PC-3 (cell line): ENCODE results near the gene TRUB1. TPM values are rescaled to one million over a fixed set of nuclear protein-coding genes. Genes with fewer than 3 reads are reported as not detected.

ENCODE experiments used
- ATAC-seq: fragments of 200-7000 bp; cut with Tn5 transposase; 2 replicates; pipeline ENCODE4 v1.9.1; 2020; ENCODE audit warnings: mild to moderate bottlenecking, moderate library complexity
- BruUV-seq: library from RNA; stranded (reverse); fragments of 400-500 nt; replicated peaks from 2 replicates; lab custom pipeline; 2021; lab: Mats Ljungman, UMichigan
- CTCF ChIA-PET: fragments of 300-600 bp; sonication (Branson Sonifier 250); formaldehyde crosslinking; loops from one replicate; lab custom pipeline; 2022; ENCODE audit warnings: antibody characterized with exemption; lab: Charles Lee
- POLR2A ChIA-PET: fragments of 300-600 bp; sonication (Branson Sonifier 250); formaldehyde crosslinking; loops from one replicate; lab custom pipeline; 2022; ENCODE audit warnings: antibody characterized with exemption; ENCODE audit not compliant: unreplicated experiment; lab: Charles Lee
- DNase-seq: peaks from one replicate; pipeline ENCODE4 v3.0.0-alpha.2; 2015
- H2AFZ ChIP-seq: fragments of 300-600 bp; sonication (generic); 2 replicates; pipeline ENCODE4 v1.6.0; 2016; ENCODE audit warnings: antibody characterized with exemption, low read length
- H3F3A ChIP-seq: fragments of 300-600 bp; sonication (generic); one replicate; pipeline ENCODE4 v1.6.0; 2017; ENCODE audit warnings: antibody characterized with exemption, low read length, control low read depth, mild to moderate bottlenecking; ENCODE audit not compliant: unreplicated experiment
- H3K27ac ChIP-seq: fragments of 300-600 bp; sonication (generic); 2 replicates; pipeline ENCODE4 v1.5.1; 2016; ENCODE audit warnings: mild to moderate bottlenecking, low read length
- H3K27me3 ChIP-seq: fragments of 300-600 bp; sonication (generic); 2 replicates; pipeline ENCODE4 v1.6.1; 2016; ENCODE audit warnings: low read length, mixed read lengths
- H3K36me3 ChIP-seq: fragments of 300-600 bp; sonication (generic); 2 replicates; pipeline ENCODE4 v1.6.1; 2016; ENCODE audit warnings: low read depth, mixed run types, low read length, mixed read lengths
- H3K4me1 ChIP-seq: fragments of 300-600 bp; sonication (generic); 2 replicates; pipeline ENCODE4 v1.5.1; 2016; ENCODE audit warnings: low read length; ENCODE audit not compliant: insufficient read depth
- H3K4me2 ChIP-seq: fragments of 300-600 bp; sonication (generic); 2 replicates; pipeline ENCODE4 v1.6.0; 2016; ENCODE audit warnings: low read length
- H3K4me3 ChIP-seq: fragments of 300-600 bp; sonication (generic); 2 replicates; pipeline ENCODE4 v1.5.1; 2016; ENCODE audit warnings: mild to moderate bottlenecking, low read length, mixed read lengths
- H3K79me2 ChIP-seq: fragments of 300-600 bp; sonication (generic); 2 replicates; pipeline ENCODE4 v1.6.1; 2017; ENCODE audit warnings: low read length, mixed read lengths
- H3K9ac ChIP-seq: fragments of 300-600 bp; sonication (generic); 2 replicates; pipeline ENCODE4 v1.6.0; 2016; ENCODE audit warnings: mild to moderate bottlenecking, low read length
- H3K9me2 ChIP-seq: fragments of 300-600 bp; sonication (generic); replicated peaks from 2 replicates; pipeline ENCODE4 v1.6.1; 2016; ENCODE audit warnings: mixed run types, low read length, mixed read lengths
- H3K9me3 ChIP-seq: fragments of 300-600 bp; sonication (generic); 2 replicates; pipeline ENCODE4 v1.6.1; 2016; ENCODE audit warnings: low read length, mixed read lengths
- H4K20me1 ChIP-seq: fragments of 300-600 bp; sonication (generic); 2 replicates; pipeline ENCODE4 v1.6.1; 2016; ENCODE audit warnings: low read length, mixed read lengths
- CTCF ChIP-seq: fragments of 300-600 bp; sonication (generic); conservative IDR thresholded peaks from 2 replicates; pipeline ENCODE4 v1.5.1; 2017; ENCODE audit warnings: antibody characterized with exemption, low read depth, mild to moderate bottlenecking, low read length
- EZH2 ChIP-seq: fragments of 300-600 bp; sonication (generic); IDR thresholded peaks from one replicate; pipeline ENCODE4 v1.6.1; 2017; ENCODE audit warnings: antibody characterized with exemption, mild to moderate bottlenecking, low read length; ENCODE audit not compliant: unreplicated experiment
- EZH2phosphoT487 ChIP-seq: fragments of 300-600 bp; sonication (generic); IDR thresholded peaks from 2 replicates; pipeline ENCODE4 v1.6.1; 2018; ENCODE audit warnings: mild to moderate bottlenecking, antibody characterized with exemption, low read length, borderline replicate concordance
- intact Hi-C: fragments of 100-400 bp; cut with micrococcal nuclease; formaldehyde crosslinking; loops from 2 replicates; pipeline ENCODE4 v1.9.0; 2023
- total RNA-seq: library from RNA; depleted of rRNA; stranded (reverse); fragments of >200 nt; gene quantifications from 2 replicates; pipeline ENCODE4 v1.2.3, GENCODE V29; 2014

Gene TRUB1
- total RNA-seq, 1 experiment from 2014 or later: 28.0 TPM

GRCh38 chr10:114905450-114905849 is 32.5 kb upstream of the TRUB1 start:
- Histone ChIP-seq H3F3A (no peaks in the 10 kb centered on the region), H3K27ac (peak overlapping the region; percentile 24; the same call in 1 of the 2 replicates), H3K9me2 (no peaks in the 10 kb centered on the region), H3K27me3 (no peaks in the 10 kb centered on the region), H3K9ac (no peak overlapping the region), H4K20me1 (no peaks in the 10 kb centered on the region), H3K4me2 (peak overlapping the region; percentile 20), H3K4me3 (no peak overlapping the region), H3K79me2 (no peaks in the 10 kb centered on the region), H2AFZ (no peak overlapping the region), H3K36me3 (no peaks in the 10 kb centered on the region), H3K9me3 (no peaks in the 10 kb centered on the region), H3K4me1 (peaks cover 20% of the 10 kb centered on the region)
- DNase-seq: peak; percentile 53
- ChIA-PET CTCF (no interaction called here), POLR2A (no interaction called here)
- BruUV-seq: no TSS peak
- TF ChIP-seq EZH2phosphoT487: no peak
- no peak for TF ChIP-seq EZH2
- no peak for TF ChIP-seq CTCF
- ATAC-seq: peak; percentile 85
- intact Hi-C loops: loop anchor here (2.0 kb wide), 1 partner anchor 33 kb away; the partner anchor contains the start of gene TRUB1

- Histone ChIP-seq H3K9me3 (no peaks in the 10 kb centered on the region), H3K4me1 (peaks cover 19% of the 10 kb centered on the region), H3K27ac (no peak overlapping the region), H3K36me3 (no peaks in the 10 kb centered on the region), H3K27me3 (no peaks in the 10 kb centered on the region), H3K4me3 (no peak overlapping the region), H3K9me2 (no peaks in the 10 kb centered on the region), H3K9ac (no peak overlapping the region), H2AFZ (no peak overlapping the region), H4K20me1 (no peaks in the 10 kb centered on the region), H3F3A (no peaks in the 10 kb centered on the region), H3K4me2 (no peak overlapping the region), H3K79me2 (no peaks in the 10 kb centered on the region)
- CTCF ChIA-PET: no interaction called here
- BruUV-seq: no TSS peak
- POLR2A ChIA-PET: no interaction called here
- ATAC-seq (no peak), DNase-seq (no peak)
- TF ChIP-seq CTCF (no peak), EZH2 (no peak), EZH2phosphoT487 (no peak)
- intact Hi-C loops: no loop called here
Observed at GRCh38 chr10:114906981-114907380, 31.0 kb upstream of the TRUB1 start.

DNA sequence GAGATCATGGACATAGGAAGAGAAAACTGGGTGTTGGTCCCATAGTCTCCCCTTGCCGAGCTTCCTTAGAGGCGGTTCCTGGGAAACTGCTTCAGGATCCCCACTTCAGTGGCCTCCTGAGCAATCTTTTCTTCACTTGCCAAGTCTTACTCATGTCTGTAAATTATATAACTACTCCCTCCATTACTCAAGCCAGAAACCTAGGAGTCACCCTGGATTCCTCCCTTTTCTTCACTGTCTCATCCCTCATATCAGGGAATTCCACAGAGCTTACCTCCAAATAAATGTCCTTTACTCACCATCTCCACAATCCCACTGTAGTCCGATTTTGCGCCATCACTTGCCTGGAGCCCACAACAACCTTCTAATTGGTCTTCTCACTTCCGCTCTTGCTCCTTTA is 29.1 kb upstream of the TRUB1 start:
- ChIA-PET CTCF (no interaction called here), POLR2A (no interaction called here)
- Histone ChIP-seq H3K4me3 (no peak overlapping the region), H3K27ac (no peak overlapping the region), H2AFZ (no peak overlapping the region), H3K9me2 (no peaks in the 10 kb centered on the region), H3K4me2 (no peak overlapping the region), H3K4me1 (peaks cover 13% of the 10 kb centered on the region), H3K9me3 (no peaks in the 10 kb centered on the region), H3K36me3 (no peaks in the 10 kb centered on the region), H3K79me2 (no peaks in the 10 kb centered on the region), H3K9ac (no peak overlapping the region), H3F3A (no peaks in the 10 kb centered on the region), H3K27me3 (no peaks in the 10 kb centered on the region), H4K20me1 (no peaks in the 10 kb centered on the region)
- intact Hi-C loops: no loop called here
- no peak for ATAC-seq
- no TSS peak for BruUV-seq
- peak; percentile 19 for DNase-seq
- TF ChIP-seq EZH2: no peak
